DMS79 (cell line): ENCODE results near the gene PM20D2.

ENCODE experiments used
- DNase-seq: peaks from one replicate; lab custom pipeline; 2025; lab: John Stamatoyannopoulos, UW

Gene PM20D2

GRCh38 chr6:89145091-89145955, 532 bp upstream of the PM20D2 start:
- peak; percentile 67 for DNase-seq

DNA sequence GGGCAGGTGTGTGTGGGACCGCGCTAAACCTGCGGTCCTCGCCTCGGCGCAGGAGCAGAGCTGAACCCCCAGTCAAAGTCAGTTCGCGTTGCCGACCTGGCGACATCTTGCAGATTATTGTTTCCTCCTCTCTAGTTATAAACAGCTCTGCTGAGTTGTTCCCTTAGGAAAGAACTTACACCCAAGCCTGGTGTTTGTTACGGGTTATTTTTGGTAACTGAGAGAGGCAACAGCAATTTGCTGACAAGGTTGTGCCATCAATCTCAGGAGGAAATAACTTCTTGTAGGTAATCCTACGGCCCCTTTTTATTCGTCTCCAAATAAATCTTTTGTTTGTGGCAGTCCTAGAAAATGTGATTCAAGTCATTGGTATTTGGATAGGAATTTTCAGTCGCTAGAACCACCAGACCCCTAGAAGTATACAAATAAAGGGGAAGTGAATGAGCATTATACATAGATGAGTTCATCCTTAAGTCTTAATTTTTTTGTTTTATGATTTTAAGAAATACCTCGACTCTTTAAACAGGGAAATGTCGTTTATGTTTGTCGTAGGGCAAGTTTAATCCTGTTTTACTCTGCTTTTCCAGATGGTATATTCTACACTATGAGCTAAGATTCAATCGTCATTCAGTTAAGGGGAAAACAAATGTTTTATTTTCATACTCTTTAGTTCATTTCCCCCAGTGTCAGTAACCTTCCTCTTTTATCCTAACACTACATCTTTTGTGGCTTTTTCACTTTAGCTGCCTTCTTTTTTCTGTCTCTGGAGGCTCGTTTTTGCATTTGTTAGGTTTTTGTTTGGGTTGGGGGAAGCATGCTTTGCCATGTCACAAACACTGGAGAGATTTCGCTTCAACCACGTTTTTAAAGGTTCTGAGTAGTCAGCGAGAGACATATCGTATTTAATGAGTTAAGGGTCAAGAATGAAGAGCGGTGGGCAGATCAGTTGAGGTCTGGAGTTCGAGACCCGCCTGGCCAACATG, 1.2 kb downstream of the PM20D2 start:
- DNase-seq: peak; percentile 26

GRCh38 chr6:89148016-89148750, 2.3 kb downstream of the PM20D2 start:
- DNase-seq: no peak

DNA sequence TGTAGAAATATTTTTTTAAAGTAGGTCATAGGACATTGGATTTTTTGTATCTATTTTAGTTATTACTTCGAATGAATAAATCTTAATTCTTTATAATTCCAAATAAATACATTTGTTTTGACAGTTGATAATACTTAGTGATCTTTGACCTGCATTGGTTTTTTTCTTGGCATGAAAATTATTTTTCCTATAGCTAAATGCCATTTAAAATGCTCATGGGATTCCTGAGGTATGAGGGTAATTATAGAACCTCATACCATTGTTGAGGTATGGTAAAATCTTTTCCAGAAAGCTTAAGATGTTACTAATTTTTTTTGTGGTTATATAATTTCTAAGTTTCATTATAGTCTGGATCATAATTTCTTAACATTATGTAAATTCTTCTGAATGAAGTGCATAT, 8.3 kb downstream of the PM20D2 start:
- no peak for DNase-seq

DNA sequence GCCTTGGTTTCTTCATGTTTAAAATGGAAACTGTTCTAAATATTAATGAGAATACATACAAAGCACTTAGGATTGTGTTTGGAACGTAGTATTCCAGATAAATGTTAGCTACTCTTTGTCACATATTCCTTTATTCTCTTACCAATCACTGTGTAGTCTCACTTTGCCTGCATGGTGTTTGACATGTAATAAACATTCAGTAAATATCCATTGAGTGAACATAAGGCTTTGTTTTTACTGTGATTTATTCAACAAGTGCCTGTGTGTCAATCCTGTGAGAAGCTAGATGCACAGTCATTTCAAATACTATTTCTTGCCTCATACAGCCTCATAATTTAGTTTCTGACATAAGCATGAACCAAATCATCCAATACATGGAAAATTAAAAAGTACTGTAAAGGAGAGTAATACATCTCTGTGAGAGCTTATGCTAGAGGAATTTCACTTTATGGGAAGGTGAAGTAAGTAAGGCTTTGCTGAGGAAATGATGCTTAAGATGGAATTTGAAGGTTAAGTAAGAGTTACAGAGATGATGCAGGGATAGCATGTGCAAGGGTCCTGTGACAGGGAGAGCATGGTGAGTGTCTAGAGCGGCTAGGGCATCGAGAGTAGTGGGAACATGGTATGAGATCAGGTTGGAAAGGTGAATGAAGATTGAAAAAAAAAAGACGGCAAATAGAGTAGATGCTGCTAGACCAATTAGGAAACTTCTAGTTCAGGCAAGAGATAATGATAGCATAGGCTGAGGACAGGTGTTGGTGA, 14.7 kb downstream of the PM20D2 start:
- DNase-seq: no peak

DNA sequence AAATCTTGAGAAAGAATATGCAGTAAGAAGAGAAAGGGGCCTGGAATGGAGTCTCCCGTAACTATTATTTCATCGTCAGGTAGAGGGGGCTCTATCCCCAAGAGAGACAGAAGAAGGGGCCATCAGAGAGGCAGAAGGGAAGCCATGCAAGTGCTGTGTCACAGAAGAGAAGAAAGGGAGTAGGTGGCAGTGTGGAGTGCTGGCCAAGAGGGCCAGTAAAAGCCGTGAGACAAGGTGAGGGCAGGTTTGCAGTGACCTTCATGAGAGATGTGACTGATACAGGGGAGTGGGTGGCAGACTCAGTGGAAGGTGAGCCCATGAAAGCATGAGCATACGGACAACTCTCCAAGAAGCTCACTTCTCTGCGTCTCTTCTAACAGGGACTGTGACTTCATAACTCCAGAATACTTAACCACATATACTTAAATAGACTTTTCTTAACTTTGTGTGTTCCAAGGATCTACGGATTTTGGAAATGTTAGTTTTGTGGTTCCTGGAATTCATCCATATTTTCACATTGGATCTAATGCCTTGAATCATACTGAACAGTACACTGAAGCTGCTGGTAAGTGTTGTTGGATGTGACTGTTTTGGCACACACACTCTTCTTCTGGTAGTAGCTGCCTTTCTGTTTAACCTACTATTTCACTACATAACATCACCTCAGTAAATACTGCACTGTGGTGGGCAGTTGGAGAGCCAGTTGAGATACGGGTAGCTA, 15.6 kb downstream of the PM20D2 start:
- no peak for DNase-seq

DNA sequence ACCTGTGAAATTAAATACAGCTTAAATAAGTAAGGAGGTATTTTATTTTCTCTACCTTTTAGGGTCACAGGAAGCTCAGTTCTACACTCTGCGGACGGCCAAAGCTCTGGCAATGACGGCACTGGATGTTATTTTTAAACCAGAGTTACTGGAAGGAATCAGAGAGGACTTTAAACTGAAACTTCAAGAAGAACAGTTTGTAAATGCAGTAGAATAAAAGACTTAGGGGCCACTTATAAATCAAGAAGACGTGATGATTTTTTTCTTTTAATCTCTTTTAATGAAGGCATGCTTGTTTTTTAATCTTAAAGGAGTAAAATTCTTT, 16.2 kb downstream of the PM20D2 start:
- no peak for DNase-seq

GRCh38 chr6:89172131-89172530, 26.3 kb downstream of the PM20D2 start:
- no peak for DNase-seq

- no peak for DNase-seq
Measured at GRCh38 chr6:89173634-89174033, 27.8 kb downstream of the PM20D2 start.

DNA sequence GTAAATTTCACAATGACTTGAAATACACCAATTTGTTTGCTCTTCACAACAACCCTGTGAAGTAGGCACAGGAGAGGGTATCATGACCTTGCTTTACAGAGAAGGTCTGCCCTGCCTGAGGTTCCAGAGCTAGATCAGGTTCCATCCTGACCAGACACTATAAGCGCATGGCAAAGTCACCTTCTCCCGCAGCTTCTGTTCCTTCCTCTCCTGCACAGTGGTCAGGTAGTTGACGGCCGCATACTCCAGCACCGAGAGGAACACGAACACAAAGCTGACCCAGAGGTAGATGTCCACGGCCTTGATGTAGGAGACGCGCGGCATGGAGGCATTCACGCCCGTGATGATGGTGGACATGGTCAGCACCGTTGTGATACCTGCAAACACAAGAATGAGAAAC, 34.3 kb downstream of the PM20D2 start:
- no peak for DNase-seq

- no peak for DNase-seq
Measured at GRCh38 chr6:89180971-89181370, 35.1 kb downstream of the PM20D2 start.

DNA sequence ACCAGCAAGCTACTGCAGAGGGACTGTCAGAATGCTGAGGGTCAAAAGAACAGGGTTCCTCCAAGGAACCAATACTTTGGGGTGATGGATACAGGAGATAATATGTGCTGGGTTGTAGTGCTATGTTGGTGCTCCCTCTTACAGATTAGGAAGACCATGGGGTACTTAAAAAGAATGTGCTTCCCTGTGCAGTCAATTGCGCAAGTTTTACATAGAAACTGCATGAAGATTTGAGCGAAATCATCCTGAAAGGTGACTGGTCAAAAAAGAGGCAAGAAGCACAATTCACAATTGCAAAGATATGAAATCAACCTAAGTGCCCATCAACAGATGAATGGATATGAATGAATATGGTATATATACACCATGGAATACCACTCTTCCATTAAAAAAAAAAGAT, 37.4 kb downstream of the PM20D2 start:
- no peak for DNase-seq

GRCh38 chr6:89184344-89184743, 38.5 kb downstream of the PM20D2 start:
- DNase-seq: no peak

DNA sequence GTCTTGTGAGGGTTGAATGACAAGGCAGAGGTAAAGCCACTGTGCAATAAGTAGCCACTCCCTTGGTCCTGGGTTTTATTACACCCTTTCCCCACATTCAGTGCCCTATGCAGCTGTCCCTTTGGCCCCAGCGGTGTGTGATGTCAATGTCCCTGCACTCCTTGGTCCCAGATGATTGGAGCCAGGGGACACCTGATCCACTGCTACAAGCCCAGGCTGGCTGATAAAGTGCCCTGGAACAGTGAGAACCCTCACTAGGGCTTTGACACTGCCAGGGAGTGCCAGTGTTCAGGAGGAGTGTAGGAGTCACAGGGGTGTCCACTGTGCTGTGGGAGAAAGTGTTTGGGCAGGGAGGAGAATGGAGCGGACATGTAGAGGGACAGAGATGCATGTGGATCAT, 40.9 kb downstream of the PM20D2 start:
- no peak for DNase-seq

DNA sequence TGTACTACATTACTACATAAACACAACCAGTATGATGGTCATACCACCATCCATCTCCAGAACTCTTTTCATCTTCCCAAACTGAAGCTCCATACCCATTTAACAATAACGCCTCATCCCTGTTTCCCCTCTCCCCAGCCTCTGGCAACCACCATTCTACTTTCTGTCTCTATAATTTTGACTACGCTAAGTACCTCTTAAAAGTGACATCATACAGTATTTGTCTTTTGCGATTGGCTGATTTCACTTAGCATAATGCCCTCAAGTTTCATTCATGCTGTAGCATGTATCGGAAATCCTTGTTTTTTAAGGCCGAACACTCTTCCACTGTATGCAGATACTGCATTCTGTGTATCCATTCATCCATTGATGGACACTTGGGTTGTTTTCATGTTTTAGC, 41.6 kb downstream of the PM20D2 start:
- DNase-seq: no peak

GRCh38 chr6:89190741-89191140, 44.9 kb downstream of the PM20D2 start:
- no peak for DNase-seq

DNA sequence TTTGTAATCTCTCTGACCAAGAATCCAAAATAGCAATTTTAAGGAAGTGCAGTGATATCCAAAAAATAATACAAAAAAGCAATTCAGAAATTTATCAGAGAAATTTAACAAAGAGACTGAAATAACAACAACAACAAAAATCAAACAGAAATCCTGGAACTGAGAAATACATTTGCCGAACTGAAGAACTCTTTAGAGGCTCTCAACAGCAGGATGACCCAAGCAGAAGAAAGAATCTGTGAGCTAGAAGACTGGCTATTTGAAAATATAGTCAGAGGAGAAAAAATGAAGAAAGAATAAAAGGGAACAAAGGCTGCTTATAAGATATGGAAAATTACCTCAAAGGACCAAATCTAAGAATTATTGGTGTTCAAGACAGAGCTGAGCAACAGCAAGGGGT, 48.7 kb downstream of the PM20D2 start:
- no peak for DNase-seq

GRCh38 chr6:89197141-89197540, 51.3 kb downstream of the PM20D2 start:
- no peak for DNase-seq

GRCh38 chr6:89198235-89198634, 52.4 kb downstream of the PM20D2 start:
- DNase-seq: no peak

DNA sequence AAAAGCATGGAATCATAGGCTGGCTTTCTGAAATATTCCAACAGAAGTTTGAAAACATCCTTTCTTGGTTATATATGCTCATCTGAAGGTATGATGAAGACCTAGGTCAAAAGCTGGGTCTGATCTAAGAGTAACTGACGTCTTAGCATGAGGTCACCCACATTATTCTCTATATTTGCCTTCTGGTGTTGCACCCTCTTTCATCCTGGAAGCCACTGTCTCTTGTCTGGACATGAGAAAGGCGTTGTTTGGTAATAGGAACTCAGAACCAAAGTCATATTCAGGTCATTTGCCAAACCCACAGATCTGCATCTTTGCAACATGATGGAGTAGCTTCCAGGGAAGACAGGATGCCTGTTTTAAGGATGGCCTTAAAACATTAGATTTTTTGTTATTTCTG, 53.7 kb downstream of the PM20D2 start:
- DNase-seq: no peak

DNA sequence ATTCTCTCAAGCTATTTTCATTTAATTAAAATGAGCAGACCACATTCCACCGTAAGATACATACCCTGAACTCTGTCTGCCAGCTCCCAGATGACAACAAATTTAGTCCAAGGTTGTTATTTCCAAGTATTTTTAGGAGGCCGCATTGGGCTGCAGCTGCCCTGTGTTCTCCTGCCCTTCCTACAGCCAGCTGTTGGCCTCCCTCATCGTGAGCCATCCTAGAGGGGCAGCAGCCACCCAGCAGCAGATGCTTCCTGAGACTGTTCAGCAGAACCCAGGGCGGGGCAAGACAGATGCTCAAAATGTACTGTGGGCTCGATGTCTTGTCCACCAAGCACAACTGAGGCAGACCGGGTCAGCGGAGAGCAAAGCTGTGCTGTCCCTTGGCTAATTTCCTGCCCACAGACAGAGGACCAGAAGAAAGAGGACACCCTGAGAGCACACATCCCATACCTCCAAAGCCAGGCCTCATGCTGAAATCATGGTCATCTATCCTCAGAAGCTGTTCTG, 54.9 kb downstream of the PM20D2 start:
- DNase-seq: no peak
